ENCODE results near the gene JMJD8.

The JMJD8 gene

GRCh38 chr16:710500-711075 lies 26.5 kb upstream of the JMJD8 start:
- no peak for DNase-seq (ENCODE audit: low read depth, low spot score)
- H3K27ac ChIP-seq = no peak overlapping the region

DNA sequence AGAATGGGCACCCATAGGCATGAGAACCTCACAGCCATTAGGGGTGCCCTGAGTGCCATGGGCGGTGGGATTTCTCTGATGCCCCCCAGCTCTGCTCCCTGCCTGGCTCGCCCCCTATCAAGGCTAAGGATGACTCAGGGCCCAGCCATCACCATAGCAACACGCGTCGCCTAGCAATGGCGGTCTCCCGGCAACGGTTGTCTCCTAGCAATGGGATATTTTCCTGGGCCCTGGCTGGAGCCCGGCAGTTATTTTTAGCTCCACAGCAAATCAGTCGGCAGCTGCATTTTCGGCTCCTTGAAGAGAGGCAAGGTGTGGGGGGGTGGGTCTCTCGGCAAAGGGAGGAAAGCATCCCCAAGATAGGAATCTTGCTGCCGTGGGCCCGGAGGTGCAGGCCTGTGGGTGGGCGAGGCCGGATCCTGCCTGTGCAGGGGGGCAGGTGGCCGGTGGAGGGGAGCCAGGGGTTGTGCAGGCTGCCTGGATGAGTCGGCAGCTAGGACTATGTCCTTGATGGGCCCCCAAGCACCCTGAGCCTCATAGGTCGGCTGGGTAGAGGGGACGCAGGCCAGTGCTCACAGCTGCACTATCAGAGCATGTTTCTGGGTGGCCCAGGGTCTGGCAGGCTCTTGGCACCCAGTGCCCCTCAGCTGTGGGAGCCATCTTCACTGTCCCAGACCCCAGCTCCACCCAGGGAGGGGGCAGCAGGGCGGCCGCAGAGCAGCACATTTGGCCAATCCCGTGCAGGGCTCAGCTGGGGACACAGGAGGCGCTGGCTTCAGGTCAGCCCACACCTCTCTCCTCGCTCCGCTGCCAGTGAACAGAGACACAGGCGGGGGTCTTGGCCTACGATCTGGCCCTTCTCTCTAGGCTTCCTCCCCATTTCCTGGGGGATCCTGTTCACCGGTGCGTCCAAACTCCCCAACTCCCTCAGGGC lies 25.7 kb upstream of the JMJD8 start:
- H3K27ac ChIP-seq = no peak overlapping the region
- no peak for DNase-seq (ENCODE audit: low read depth, low spot score)

DNA sequence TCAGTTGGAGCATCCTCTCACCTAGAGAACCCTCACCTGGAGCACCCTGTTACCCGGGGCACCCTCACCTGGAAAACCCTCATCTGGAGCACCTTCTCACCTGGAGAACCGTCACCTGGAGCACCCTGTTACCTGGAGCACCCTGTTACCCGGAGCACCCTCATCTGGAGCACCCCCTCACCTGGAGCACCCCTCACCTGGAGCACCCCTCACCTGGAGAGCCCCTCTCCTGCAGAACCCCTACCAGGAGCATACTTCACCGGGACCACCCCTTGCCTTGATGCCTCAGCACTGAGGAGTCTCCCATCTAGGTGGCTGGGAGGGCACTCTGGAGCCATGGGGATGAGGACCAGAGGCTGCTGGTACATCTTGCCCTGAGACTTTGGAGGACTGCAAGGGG lies 24.8 kb upstream of the JMJD8 start:
- H3K27ac ChIP-seq = no peak overlapping the region
- no peak for DNase-seq (ENCODE audit: low read depth, low spot score)

GRCh38 chr16:708019-708418 lies 23.9 kb upstream of the JMJD8 start:
- H3K27ac ChIP-seq = no peak overlapping the region
- DNase-seq (ENCODE audit: low read depth, low spot score) = no peak

DNA sequence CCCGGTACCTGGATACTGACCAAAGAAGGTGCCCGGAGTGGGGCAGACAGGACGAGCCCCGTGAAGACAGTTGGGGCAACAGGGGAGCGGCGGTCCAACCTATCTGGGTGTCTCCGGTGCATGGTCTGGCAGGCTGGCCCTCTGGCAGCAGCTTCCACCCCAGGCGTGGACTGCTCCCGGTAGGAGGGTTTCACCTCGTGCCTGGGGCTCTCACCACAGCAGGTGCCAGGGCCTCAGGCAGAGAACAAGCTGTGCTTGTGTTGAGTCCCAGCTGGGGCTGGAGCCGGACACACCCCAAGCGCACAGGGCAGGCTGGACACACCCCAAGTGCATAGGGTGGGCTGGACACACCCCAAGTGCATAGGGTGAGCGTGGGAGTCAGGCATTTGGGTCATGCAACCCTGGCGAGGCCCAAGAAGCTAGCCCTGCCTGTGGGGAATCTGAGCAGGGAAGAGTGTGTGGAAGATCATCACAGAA lies 23.0 kb upstream of the JMJD8 start:
- H3K27ac ChIP-seq = no peak overlapping the region
- DNase-seq (ENCODE audit: low read depth, low spot score) = no peak

DNA sequence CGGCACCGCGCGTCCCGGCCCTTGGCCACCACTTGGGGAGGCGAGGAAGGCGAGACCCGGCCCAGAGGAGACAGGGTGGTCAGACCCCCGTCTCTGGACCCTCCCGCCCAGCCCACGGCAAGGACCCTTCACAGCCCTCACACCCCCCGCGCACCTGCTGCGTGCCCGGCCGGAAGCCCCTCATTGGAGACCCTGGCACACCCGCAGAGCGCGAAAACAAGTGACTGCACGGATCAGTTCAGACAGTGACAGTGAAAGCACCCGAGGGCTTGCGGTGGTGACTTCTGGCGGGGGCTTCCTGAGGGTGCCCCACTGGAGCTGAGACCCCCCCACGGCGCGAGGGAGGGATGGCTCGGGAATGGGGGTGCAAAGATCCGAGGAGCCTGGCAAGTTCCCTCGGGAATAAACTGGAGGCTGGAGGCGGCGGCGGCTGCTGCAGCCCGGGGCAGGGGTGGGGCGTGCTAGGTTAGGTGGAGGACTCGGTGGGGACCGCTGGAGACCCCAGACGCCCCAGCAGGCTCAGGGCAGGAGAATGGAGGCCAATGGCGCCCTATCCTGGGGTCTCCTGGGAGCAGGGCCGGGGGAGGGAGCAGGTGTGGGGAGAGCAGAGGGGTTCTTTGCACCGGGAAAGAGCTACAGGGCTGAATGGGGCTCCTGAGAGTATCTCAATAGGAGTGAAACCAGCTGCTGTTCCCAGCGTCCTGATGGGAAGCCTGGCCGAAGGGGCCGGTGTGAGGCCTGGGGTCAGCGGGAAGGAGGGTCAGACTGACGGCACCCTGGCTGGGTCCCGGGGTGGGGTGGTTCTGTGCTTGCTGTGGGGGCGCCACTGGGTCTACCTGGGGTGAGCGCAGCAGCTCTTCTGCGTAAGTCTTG lies 22.3 kb upstream of the JMJD8 start:
- no peak overlapping the region for H3K27ac ChIP-seq
- no peak for DNase-seq (ENCODE audit: low read depth, low spot score)

- H3K27ac ChIP-seq = no peak within 1 kb of the TSS
- no peak for DNase-seq (ENCODE audit: low read depth, low spot score)
These were observed 21.5 kb upstream of the JMJD8 start, which contains the start of gene FBXL16 for GRCh38 chr16:705431-706188. TSS of gene FBXL16 (minus strand) at chr16:705801. CDS start at chr16:697405, 8,396 bp downstream.

DNA sequence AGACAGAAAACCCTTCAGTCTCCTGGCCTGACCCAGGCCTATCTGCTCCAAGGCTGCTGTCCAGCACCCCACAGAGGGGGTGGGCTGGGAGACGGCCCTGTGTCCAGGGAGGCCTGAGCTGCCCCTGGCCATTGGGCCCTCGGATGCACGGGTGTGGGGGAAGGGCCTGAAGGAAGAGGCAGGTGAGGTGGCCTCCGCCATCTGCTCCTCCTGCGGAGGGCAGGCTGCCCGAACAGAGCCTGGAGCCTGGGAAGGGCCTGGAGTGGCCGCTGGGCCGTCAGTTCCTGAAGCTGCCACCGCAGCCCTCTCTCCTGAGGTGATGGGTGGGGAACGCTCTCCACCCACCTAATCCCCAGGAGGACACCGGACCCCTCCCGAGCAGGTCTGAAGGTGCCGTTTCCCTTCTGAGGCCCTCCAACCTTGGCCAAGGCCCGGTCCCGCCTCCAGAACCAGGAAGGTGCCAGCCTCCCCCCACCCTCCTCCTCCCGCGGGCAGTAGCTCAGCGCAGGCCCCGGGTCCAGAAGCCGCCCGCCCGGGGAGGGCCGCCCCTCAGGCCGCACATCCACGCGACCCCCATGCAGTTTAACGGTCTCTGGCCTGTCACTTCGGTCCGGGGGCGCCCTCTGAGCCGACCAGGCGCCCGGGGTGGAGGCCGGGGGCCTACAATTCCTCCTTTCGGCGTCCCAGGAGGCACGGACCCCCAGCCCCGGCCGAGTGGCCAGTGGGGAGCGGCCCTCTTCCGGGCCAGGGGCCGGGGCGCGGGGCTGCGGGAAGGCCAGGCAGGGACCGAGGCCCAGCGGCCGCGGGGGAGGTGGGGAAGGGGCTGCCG lies 20.6 kb upstream of the JMJD8 start:
- no peak overlapping the region for H3K27ac ChIP-seq
- DNase-seq (ENCODE audit: low read depth, low spot score) = no peak

DNA sequence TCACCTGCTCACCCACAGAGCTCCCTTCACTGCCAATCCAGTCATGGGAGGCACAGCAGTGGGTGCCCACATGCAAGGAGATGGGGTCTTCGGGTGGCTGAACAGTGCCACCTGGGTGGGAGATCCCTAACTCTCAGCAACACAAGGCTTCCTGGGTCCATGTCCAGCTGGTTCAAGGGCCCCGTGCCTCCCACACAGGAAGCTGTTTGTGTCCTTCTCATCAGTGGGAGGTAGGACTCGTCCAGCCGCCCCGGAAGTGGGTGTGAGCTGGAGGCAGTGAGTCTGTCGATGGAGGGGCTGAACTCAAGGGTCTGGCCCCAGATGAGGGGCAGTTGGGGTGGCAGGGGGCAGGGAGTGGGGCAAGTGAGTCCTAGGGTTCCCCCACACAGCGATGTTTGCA lies 19.9 kb upstream of the JMJD8 start:
- DNase-seq (ENCODE audit: low read depth, low spot score) = no peak
- H3K27ac ChIP-seq = no peak overlapping the region

DNA sequence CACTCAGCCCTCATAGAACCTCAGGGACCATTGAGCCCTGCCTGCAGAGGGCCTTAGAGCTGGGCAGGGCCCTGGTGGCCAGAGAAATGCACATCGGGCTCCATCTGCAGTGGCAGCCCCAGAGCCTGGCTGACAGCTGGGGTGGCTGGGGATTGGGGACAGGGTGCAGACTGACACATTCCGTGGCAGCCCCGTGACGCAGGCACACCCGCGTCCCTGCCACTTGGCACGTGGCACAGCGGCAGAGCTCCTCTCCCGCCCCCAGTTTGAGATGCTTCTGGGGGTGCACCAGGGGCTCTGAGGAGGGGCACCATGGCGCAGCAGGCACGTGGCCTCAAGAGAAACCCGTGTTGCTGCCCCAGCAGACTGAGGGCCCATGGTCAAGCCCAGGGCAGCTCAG lies 19.3 kb upstream of the JMJD8 start:
- no peak overlapping the region for H3K27ac ChIP-seq
- no peak for DNase-seq (ENCODE audit: low read depth, low spot score)

DNA sequence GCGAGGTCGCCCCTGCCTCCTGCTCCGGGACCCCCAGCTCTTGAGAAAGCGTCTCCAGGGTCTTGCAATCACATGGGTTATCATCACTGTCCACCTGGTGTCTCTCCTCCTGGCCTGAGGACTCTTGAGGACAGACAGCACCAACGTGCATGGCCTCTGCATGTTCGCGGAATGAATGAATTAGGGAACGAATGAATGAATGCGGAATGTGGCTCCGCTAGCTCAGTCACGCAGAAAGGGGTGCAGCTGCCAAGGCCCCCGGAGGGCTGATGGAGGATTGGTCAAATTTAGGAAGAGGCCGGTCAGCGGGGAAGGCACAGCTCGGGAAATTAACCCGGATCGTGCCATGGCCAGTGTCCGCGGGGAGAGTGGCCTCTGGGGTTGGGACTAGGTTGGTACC lies 18.2 kb upstream of the JMJD8 start:
- H3K27ac ChIP-seq = no peak overlapping the region
- DNase-seq (ENCODE audit: low read depth, low spot score) = no peak

- no peak for DNase-seq (ENCODE audit: low read depth, low spot score)
- no peak overlapping the region for H3K27ac ChIP-seq
These were observed 16.8 kb upstream of the JMJD8 start for GRCh38 chr16:700684-701584.

GRCh38 chr16:698911-699671 lies 15.0 kb upstream of the JMJD8 start:
- no peak overlapping the region for H3K27ac ChIP-seq
- DNase-seq (ENCODE audit: low read depth, low spot score) = no peak

- H3K27ac ChIP-seq = no peak overlapping the region
- no peak for DNase-seq (ENCODE audit: low read depth, low spot score)
These were observed 11.4 kb upstream of the JMJD8 start for GRCh38 chr16:695355-696089.

DNA sequence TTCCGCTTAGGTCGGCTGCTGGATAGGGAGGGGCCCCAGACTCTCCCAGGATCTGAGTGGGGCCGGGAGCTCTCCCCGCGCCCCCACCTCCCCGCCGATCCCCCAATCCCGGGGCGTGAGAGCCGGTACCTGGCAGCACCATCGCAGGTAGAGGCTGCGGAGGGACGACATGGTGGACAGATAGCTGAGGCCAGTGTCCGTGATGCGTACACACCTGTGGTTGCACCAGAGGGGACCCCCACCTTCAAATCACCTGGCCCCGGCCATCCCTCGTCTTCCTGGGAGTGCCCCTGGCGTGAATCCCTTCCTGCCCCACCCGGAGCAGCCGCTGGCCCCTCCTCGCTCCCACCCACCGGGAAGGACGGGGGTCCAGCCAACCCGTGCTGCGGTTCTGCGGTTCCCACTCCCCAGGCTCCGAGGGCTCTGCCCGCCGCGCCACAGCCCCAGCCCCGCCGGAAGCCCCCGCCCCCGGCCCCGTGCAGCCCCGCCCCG lies 10.8 kb upstream of the JMJD8 start:
- no peak overlapping the region for H3K27ac ChIP-seq
- DNase-seq (ENCODE audit: low read depth, low spot score) = no peak

GRCh38 chr16:694187-694862 lies 10.2 kb upstream of the JMJD8 start:
- DNase-seq (ENCODE audit: low read depth, low spot score) = no peak
- H3K27ac ChIP-seq = no peak overlapping the region

All from epithelial cell of prostate (primary cell).